K562 (cell line): ENCODE results near the gene ITPRID2. TPM values are rescaled to one million over a fixed set of nuclear protein-coding genes. Genes with fewer than 3 reads are reported as not detected.

Experiments
- ATAC-seq: fragments of 200-7000 bp; cut with Tn5 transposase; 3 replicates; pipeline ENCODE4 v1.9.1; 2020; ENCODE audit warnings: moderate library complexity
- BruUV-seq: library from RNA; stranded (reverse); fragments of 400-500 nt; replicated peaks from 2 replicates; lab custom pipeline; 2021; lab: Mats Ljungman, UMichigan
- CTCF ChIA-PET: fragments of 300-600 bp; formaldehyde crosslinking; extraction: SDS; loops from one replicate; lab custom pipeline; 2021; ENCODE audit warnings: low intra/inter-chr PET ratio; lab: Yijun Ruan, JAX
- POLR2A ChIA-PET: fragments of 300-600, 350-650 bp; sonication (Branson Sonifier 250); formaldehyde crosslinking; extraction: SDS; loops from one replicate; lab custom pipeline; 2021; ENCODE audit warnings: antibody characterized with exemption, inconsistent platforms; lab: Yijun Ruan, JAX
- DNase-seq, 4 experiments: peaks; one replicate each; pipeline versions ENCODE4 v3.0.0 to v3.0.0-alpha.2; 2011 to 2018; ENCODE audit warnings: low spot score in 3 of 4, mixed read lengths in 3 of 4; ENCODE audit errors: extremely low read depth in 1 of 4
- FAIRE-seq: peaks from 2 replicates; lab custom pipeline; 2011; peaks lifted over from hg19 to GRCh38; lab: Jason Lieb, UNC
- H2AFZ ChIP-seq: 2 replicates; pipeline ENCODE4 v1.6.0; 2011; ENCODE audit warnings: low read depth, low read length, control low read depth, inconsistent platforms
- H3K27ac ChIP-seq: fragments of 200-600 bp; 3 replicates; pipeline ENCODE4 v1.8.0; 2011; ENCODE audit warnings: low read depth, mild to moderate bottlenecking, control low read depth, inconsistent platforms, low read length, moderate library complexity, mixed read lengths; ENCODE audit errors: extremely low read depth
- H3K27me3 ChIP-seq, 2 experiments: fragments of 300-600 bp in 1 of 2; 2 replicates in 1 of 2; 3 replicates in 1 of 2; pipeline versions ENCODE4 v1.6.0 to v1.8.0; 2011; ENCODE audit warnings: inconsistent platforms in 2 of 2, low read length in 2 of 2, mild to moderate bottlenecking in 1 of 2, mixed read lengths in 1 of 2, moderate library complexity in 1 of 2; ENCODE audit not compliant: control insufficient read depth in 2 of 2, insufficient read depth in 2 of 2
- H3K36me3 ChIP-seq: fragments of 300-600 bp; 3 replicates; pipeline ENCODE4 v1.8.0; 2011; ENCODE audit warnings: mild to moderate bottlenecking, low read length, inconsistent platforms; ENCODE audit not compliant: control insufficient read depth, insufficient read depth
- H3K4me1 ChIP-seq, 2 experiments: fragments of 200-600 bp in 1 of 2; replicated peaks in 1 of 2; 2 replicates in 1 of 2; 3 replicates in 1 of 2; pipeline versions ENCODE4 v1.5.1 to v1.8.0; 2011; ENCODE audit warnings: inconsistent platforms in 2 of 2, low read length in 2 of 2, mild to moderate bottlenecking in 1 of 2, mixed read lengths in 1 of 2, moderate library complexity in 1 of 2; ENCODE audit not compliant: control insufficient read depth in 2 of 2, insufficient read depth in 2 of 2
- H3K4me2 ChIP-seq: 2 replicates; pipeline ENCODE4 v1.6.1; 2011; ENCODE audit warnings: low read length, control low read depth, inconsistent platforms, mixed read lengths; ENCODE audit not compliant: insufficient read depth
- H3K4me3 ChIP-seq: fragments of 200-600 bp; sonication (generic), shearing (Covaris generic); 2 replicates; pipeline ENCODE4 v1.5.1; 2016; ENCODE audit warnings: control low read depth, inconsistent platforms
- H3K79me2 ChIP-seq: fragments of 200-600 bp; 3 replicates; pipeline ENCODE4 v1.8.0; 2011; ENCODE audit warnings: low read length, inconsistent platforms; ENCODE audit not compliant: control insufficient read depth, insufficient read depth
- H3K9ac ChIP-seq, 2 experiments: 2 replicates each; pipeline versions ENCODE4 v1.6.0 to v1.6.1; 2011; ENCODE audit warnings: low read depth in 2 of 2, low read length in 2 of 2, control low read depth in 1 of 2, inconsistent platforms in 1 of 2, mild to moderate bottlenecking in 1 of 2, mixed read lengths in 1 of 2; ENCODE audit not compliant: insufficient read depth in 1 of 2
- H3K9me1 ChIP-seq: one replicate; pipeline ENCODE4 v1.6.0; 2011; ENCODE audit warnings: inconsistent platforms, mild to moderate bottlenecking, low read length, moderate library complexity; ENCODE audit not compliant: control insufficient read depth, insufficient read depth
- H3K9me3 ChIP-seq: replicated peaks from 2 replicates; pipeline ENCODE4 v1.5.1; 2011; ENCODE audit warnings: low read depth, low read length, inconsistent platforms; ENCODE audit not compliant: control insufficient read depth, insufficient read depth
- H4K20me1 ChIP-seq: replicated peaks from 2 replicates; pipeline ENCODE4 v1.6.1; 2011; ENCODE audit warnings: low read length, inconsistent platforms, mixed read lengths; ENCODE audit not compliant: control insufficient read depth, insufficient read depth
- BRF2 ChIP-seq: IDR thresholded peaks from 3 replicates; pipeline ENCODE4 v1.6.1; 2011; ENCODE audit warnings: borderline replicate concordance, mild to moderate bottlenecking; ENCODE audit not compliant: insufficient read length, insufficient read depth
- CBX5 ChIP-seq: IDR thresholded peaks from 2 replicates; pipeline ENCODE4 v1.6.1; 2014; ENCODE audit warnings: low read depth, borderline replicate concordance
- EZH2 ChIP-seq: IDR thresholded peaks from 2 replicates; pipeline ENCODE4 v1.6.1; 2012; ENCODE audit warnings: low read depth, mild to moderate bottlenecking, inconsistent platforms, low read length, borderline replicate concordance
- HDAC3 ChIP-seq: fragments of 450-650 bp; IDR thresholded peaks from 2 replicates; pipeline ENCODE4 v1.6.1; 2018; ENCODE audit warnings: borderline replicate concordance, mild to moderate bottlenecking, moderate library complexity; ENCODE audit not compliant: partially characterized antibody
- HDAC8 ChIP-seq: fragments of 450-650 bp; IDR thresholded peaks from 2 replicates; pipeline ENCODE4 v1.6.1; 2016; ENCODE audit warnings: mild to moderate bottlenecking, missing genetic modification characterization, moderate library complexity, missing compliant biosample characterization
- MAZ ChIP-seq, 2 experiments: fragments of 450-650 bp in 1 of 2; sonication (generic) in 1 of 2; formaldehyde crosslinking; IDR thresholded peaks in 1 of 2; conservative IDR thresholded peaks in 1 of 2; 2 replicates each; pipeline versions ENCODE4 v1.4.0 to v1.5.0; 2020; ENCODE audit warnings: mild to moderate bottlenecking in 1 of 2, missing genetic modification reagents in 1 of 2
- NRF1 ChIP-seq, 2 experiments: fragments of 450-650 bp; IDR thresholded peaks in 1 of 2; conservative IDR thresholded peaks in 1 of 2; 2 replicates each; pipeline ENCODE4 v1.6.1; 2014; ENCODE audit warnings: mild to moderate bottlenecking in 2 of 2
- POLR2AphosphoS5 ChIP-seq: IDR thresholded peaks from 2 replicates; pipeline ENCODE4 v1.6.1; 2011; ENCODE audit warnings: mild to moderate bottlenecking, low read depth, low read length, moderate library complexity; ENCODE audit not compliant: control insufficient read depth, insufficient read depth
- POLR2H ChIP-seq: IDR thresholded peaks from 2 replicates; pipeline ENCODE4 v1.6.1; 2016; ENCODE audit warnings: missing genetic modification characterization, low read depth, mild to moderate bottlenecking, control low read depth, missing compliant biosample characterization, moderate library complexity
- THAP12 ChIP-seq: fragments of 250-450 bp; sonication (Bioruptor Pico); IDR thresholded peaks from 2 replicates; pipeline ENCODE4 v1.9.0; 2021; ENCODE audit warnings: mild to moderate bottlenecking, inconsistent platforms
- ZBTB43 ChIP-seq: sonication (generic); formaldehyde crosslinking; IDR thresholded peaks from 2 replicates; pipeline ENCODE4 v1.8.0; 2023; ENCODE audit warnings: mild to moderate bottlenecking, missing genetic modification reagents
- ZBTB49 ChIP-seq: sonication (generic); formaldehyde crosslinking; IDR thresholded peaks from 2 replicates; pipeline ENCODE4 v1.8.0; 2022; ENCODE audit warnings: missing genetic modification reagents, mild to moderate bottlenecking, borderline replicate concordance
- ZNF134 ChIP-seq: fragments of 250-450 bp; sonication (Bioruptor Pico); conservative IDR thresholded peaks from 2 replicates; pipeline ENCODE4 v1.4.0; 2020
- ZNF146 ChIP-seq: IDR thresholded peaks from one replicate; pipeline ENCODE4 v1.6.1; 2018; ENCODE audit warnings: missing compliant biosample characterization; ENCODE audit not compliant: unreplicated experiment
- ZNF239 ChIP-seq: fragments of 250-450 bp; sonication (Bioruptor Pico); IDR thresholded peaks from 2 replicates; pipeline ENCODE4 v1.4.0; 2020; ENCODE audit warnings: mild to moderate bottlenecking
- ZSCAN29 ChIP-seq: fragments of 450-650 bp; IDR thresholded peaks from 2 replicates; pipeline ENCODE4 v1.6.1; 2017
- WGBS: fragments of 100-300 bp; shearing (Covaris generic); methylation state at CpG from one replicate; pipeline ENCODE4 v1.1.6; 2016; ENCODE audit warnings: low coverage, mixed read lengths; ENCODE audit not compliant: insufficient coverage; ENCODE audit errors: missing lambda C conversion rate; 5-methylcytosine and 5-hydroxymethylcytosine counted together
- in situ Hi-C: fragments of 300-500 bp; cut with MboI; formaldehyde crosslinking; loops from 4 replicates; pipeline ENCODE4 v1.15.0; 2018; ENCODE audit warnings: inconsistent platforms, mixed read lengths
- intact Hi-C: fragments of 100-400 bp; cut with micrococcal nuclease; formaldehyde crosslinking; loops from 2 replicates; pipeline ENCODE4 v1.14.2; 2022
- polyA plus RNA-seq, 8 experiments: library from polyadenylated mRNA; depleted of rRNA in 4 of 8; stranded (reverse) in 5 of 8; unstranded in 3 of 8; fragments of >200 nt; fragmentation: Nextera tagmentation in 2 of 8; fragmentation: Illumina TruSeq in 1 of 8; extraction: Ambion mirVana in 2 of 8; extraction: Trizol in 1 of 8; gene quantifications; 2 replicates each; pipeline versions ENCODE4 v1.2.1 to v1.2.3, GENCODE V29; 2011 to 2014; ENCODE audit warnings: inconsistent platforms in 1 of 8, missing spikeins in 1 of 8
- total RNA-seq, 7 experiments: library from RNA; depleted of rRNA in 6 of 7; stranded (reverse); fragments of >200 nt in 6 of 7; fragmentation: Illumina TruSeq in 2 of 7; extraction: Trizol in 2 of 7; gene quantifications; 2 replicates each; pipeline versions ENCODE4 v1.2.1 to v1.2.3, GENCODE V29; 2011 to 2021; ENCODE audit warnings: low replicate concordance in 1 of 7

The ITPRID2 gene
- total and polyA plus RNA-seq, 9 of the 15 experiments (the other 6 are each of a cell fraction or from before 2014, with no cell fraction given) = 18.5 to 77.8 (median 52.0) TPM

- no peaks in the 10 kb centered on the region for H3K79me2 ChIP-seq
- no peak overlapping the region for H2AFZ ChIP-seq
- ChIA-PET POLR2A (interaction anchor here (0.6 kb wide), 1 partner anchor 238 kb away, joined by 3 read pairs; no protein-coding TSS in a partner anchor), CTCF (no interaction called here)
- no peak for FAIRE-seq
- H3K4me3 ChIP-seq = no peak overlapping the region
- intact Hi-C loops = no loop called here
- in situ Hi-C loops = no loop called here
- no peak overlapping the region for H3K4me2 ChIP-seq
- no peaks in the 10 kb centered on the region for H3K36me3 ChIP-seq
- WGBS = 0% methylated on average over 2 of the region's 2 CpGs
- H4K20me1 ChIP-seq = no peaks in the 10 kb centered on the region
- no peak overlapping the region for H3K27ac ChIP-seq
- no peaks in the 10 kb centered on the region for H3K9me3 ChIP-seq
- no peaks in the 10 kb centered on the region for H3K4me1 ChIP-seq
- no peak for DNase-seq
- peaks cover 0 to 7% of the 10 kb centered on the region in 2 experiments; a peak in 2 of 5 replicates for H3K27me3 ChIP-seq
- BruUV-seq = no TSS peak
- ATAC-seq = no peak
- H3K9me1 ChIP-seq = no peaks in the 10 kb centered on the region
- H3K9ac ChIP-seq = no peak overlapping the region
- no peak for TF ChIP-seq ZNF134 (CRISPR knock-in tag)
- no peak for TF ChIP-seq ZSCAN29
- no peak for TF ChIP-seq ZNF239 (CRISPR knock-in tag)
- no peak for TF ChIP-seq EZH2
- TF ChIP-seq HDAC3 = no peak
- TF ChIP-seq MAZ (CRISPR knock-in tag; conservative IDR thresholded peaks at IDR 0.05 in 1 of 2, IDR thresholded peaks at IDR 0.05 in 1 of 2) = no peak
- TF ChIP-seq ZBTB49 (CRISPR knock-in tag) = no peak
- no peak for TF ChIP-seq POLR2H (tag)
- no peak for TF ChIP-seq THAP12 (CRISPR knock-in tag)
- TF ChIP-seq ZBTB43 (CRISPR knock-in tag) = no peak
- no peak for TF ChIP-seq ZNF146 (CRISPR knock-in tag)
- no peak for TF ChIP-seq BRF2
- TF ChIP-seq POLR2AphosphoS5 = no peak
- TF ChIP-seq CBX5 = no peak
- TF ChIP-seq NRF1 (conservative IDR thresholded peaks at IDR 0.05 in 1 of 2, IDR thresholded peaks at IDR 0.05 in 1 of 2) = no peak
- no peak for TF ChIP-seq HDAC8 (tag)
Observed at GRCh38 chr2:181937473-181937872, 45.9 kb downstream of the ITPRID2 start.
